Endothelial cell of umbilical vein (primary cell): ENCODE measurements around the gene LPCAT3. TPM values are rescaled to one million over a fixed set of nuclear protein-coding genes. Genes with fewer than 3 reads are reported as not detected.

ENCODE experiments used
- BruUV-seq: library from RNA; stranded (reverse); fragments of 400-500 nt; replicated peaks from 2 replicates; lab custom pipeline; 2021; lab: Mats Ljungman, UMichigan
- CTCF ChIA-PET: fragments of 300-600, 350-600 bp; sonication (Branson Sonifier 250); formaldehyde crosslinking; loops from one replicate; lab custom pipeline; 2021; ENCODE audit warnings: antibody characterized with exemption, inconsistent platforms; lab: Charles Lee
- POLR2A ChIA-PET: fragments of 300-600, 350-600 bp; sonication (Branson Sonifier 250); formaldehyde crosslinking; loops from one replicate; lab custom pipeline; 2021; ENCODE audit warnings: antibody characterized with exemption, inconsistent platforms; lab: Charles Lee
- DNase-seq: peaks from one replicate; pipeline ENCODE4 v3.0.0-alpha.2; 2011; ENCODE audit warnings: low read depth, low spot score
- FAIRE-seq: peaks from 2 replicates; lab custom pipeline; 2011; peaks lifted over from hg19 to GRCh38; lab: Jason Lieb, UNC
- H2AFZ ChIP-seq: 2 replicates; pipeline ENCODE4 v1.6.0; 2012; ENCODE audit warnings: low read depth, low read length, control low read depth, inconsistent platforms
- H3K27ac ChIP-seq: 2 replicates; pipeline ENCODE4 v1.5.1; 2011; ENCODE audit warnings: low read depth, mild to moderate bottlenecking, control low read depth, low read length, moderate library complexity; ENCODE audit not compliant: insufficient read depth
- H3K27me3 ChIP-seq, 2 experiments: 2 replicates each; pipeline versions ENCODE4 v1.6.0 to v1.6.1; 2011; ENCODE audit warnings: low read length in 2 of 2, mixed read lengths in 1 of 2; ENCODE audit not compliant: control insufficient read depth in 2 of 2, insufficient read depth in 2 of 2
- H3K36me3 ChIP-seq, 2 experiments: 2 replicates in 1 of 2; 3 replicates in 1 of 2; pipeline ENCODE4 v1.5.1; 2011; ENCODE audit warnings: low read length in 2 of 2, mild to moderate bottlenecking in 1 of 2, moderate library complexity in 1 of 2; ENCODE audit not compliant: control insufficient read depth in 2 of 2, insufficient read depth in 2 of 2; ENCODE audit errors: extremely low read depth in 1 of 2
- H3K4me1 ChIP-seq: 3 replicates; pipeline ENCODE4 v1.5.1; 2011; ENCODE audit warnings: mild to moderate bottlenecking, low read length; ENCODE audit not compliant: control insufficient read depth, insufficient read depth; ENCODE audit errors: extremely low read depth
- H3K4me2 ChIP-seq: 2 replicates; pipeline ENCODE4 v1.6.1; 2011; ENCODE audit warnings: low read length, control low read depth, mixed read lengths; ENCODE audit not compliant: insufficient read depth
- H3K4me3 ChIP-seq, 3 experiments: fragments of 200-600 bp in 1 of 3; sonication (generic), shearing (Covaris generic) in 1 of 3; replicated peaks in 1 of 3; 2 replicates each; pipeline ENCODE4 v1.5.1; 2011 to 2016; ENCODE audit warnings: control low read depth in 3 of 3, low read length in 3 of 3, mild to moderate bottlenecking in 2 of 3, inconsistent platforms in 1 of 3, low read depth in 1 of 3, moderate library complexity in 1 of 3; ENCODE audit not compliant: insufficient read depth in 1 of 3
- H3K79me2 ChIP-seq: 2 replicates; pipeline ENCODE4 v1.6.0; 2012; ENCODE audit warnings: low read length, inconsistent platforms; ENCODE audit not compliant: control insufficient read depth, insufficient read depth
- H3K9ac ChIP-seq: replicated peaks from 2 replicates; pipeline ENCODE3; 2011; ENCODE audit warnings: low read length, control low read depth; ENCODE audit not compliant: insufficient read depth; ENCODE audit errors: extremely low read depth
- H3K9me1 ChIP-seq: replicated peaks from 3 replicates; pipeline ENCODE4 v1.6.0; 2011; ENCODE audit warnings: mild to moderate bottlenecking, low read length; ENCODE audit not compliant: control insufficient read depth, insufficient read depth; ENCODE audit errors: extremely low read depth
- H3K9me3 ChIP-seq: replicated peaks from 2 replicates; pipeline ENCODE4 v1.5.1; 2012; ENCODE audit warnings: low read length, inconsistent platforms; ENCODE audit not compliant: control insufficient read depth, insufficient read depth
- H4K20me1 ChIP-seq: replicated peaks from 2 replicates; pipeline ENCODE3; 2011; ENCODE audit warnings: mild to moderate bottlenecking, low read length; ENCODE audit not compliant: control insufficient read depth, insufficient read depth; ENCODE audit errors: extremely low read depth
- EZH2 ChIP-seq: IDR thresholded peaks from 2 replicates; pipeline ENCODE4 v1.6.1; 2012; ENCODE audit warnings: borderline replicate concordance, low read depth, mild to moderate bottlenecking, moderate library complexity, low read length, inconsistent platforms; ENCODE audit not compliant: severe bottlenecking
- FOS ChIP-seq: IDR thresholded peaks from 2 replicates; pipeline ENCODE4 v1.6.1; 2011; ENCODE audit warnings: mild to moderate bottlenecking, low read length, moderate library complexity, borderline replicate concordance; ENCODE audit not compliant: insufficient read depth
- GATA2 ChIP-seq: IDR thresholded peaks from 2 replicates; pipeline ENCODE4 v1.7.0; 2011; ENCODE audit warnings: low read depth, mild to moderate bottlenecking, moderate library complexity, mixed read lengths, low read length; ENCODE audit not compliant: insufficient read length, insufficient read depth
- JUN ChIP-seq: IDR thresholded peaks from 2 replicates; pipeline ENCODE4 v1.6.1; 2011; ENCODE audit warnings: borderline replicate concordance, low read depth; ENCODE audit not compliant: insufficient read length, insufficient read depth
- MYC ChIP-seq: IDR thresholded peaks from one replicate; pipeline ENCODE4 v1.6.1; 2011; ENCODE audit warnings: mild to moderate bottlenecking, low read depth, low read length
- POLR2A ChIP-seq: IDR thresholded peaks from 2 replicates; pipeline ENCODE4 v1.6.1; 2012; ENCODE audit warnings: low read depth, mild to moderate bottlenecking, control low read depth, low read length
- POLR2AphosphoS5 ChIP-seq: IDR thresholded peaks from 2 replicates; pipeline ENCODE4 v1.6.1; 2012; ENCODE audit warnings: low read depth, mild to moderate bottlenecking, control low read depth, low read length, moderate library complexity; ENCODE audit not compliant: insufficient read depth
- dilution Hi-C: fragments of 300-500 bp; cut with MboI; formaldehyde crosslinking; loops from one replicate; pipeline ENCODE4 v1.15.0; 2019; ENCODE audit warnings: low sequenced_read_pairs; ENCODE audit not compliant: extremely low pct_ligation_motif_present
- intact Hi-C: fragments of 100-400 bp; cut with micrococcal nuclease; formaldehyde crosslinking; loops from one replicate; pipeline ENCODE4 v1.10.0; 2022
- polyA plus RNA-seq, 4 experiments: library from polyadenylated mRNA; depleted of rRNA in 3 of 4; stranded (reverse) in 3 of 4; unstranded in 1 of 4; fragments of >200 nt; gene quantifications; 2 replicates each; pipeline versions ENCODE4 v1.2.1 to v1.2.3, GENCODE V29; 2011 to 2012; ENCODE audit warnings: missing spikeins in 1 of 4
- total RNA-seq: library from RNA; stranded (reverse); gene quantifications from 2 replicates; pipeline ENCODE4 v1.2.3, GENCODE V29; 2021

The LPCAT3 gene
- total and polyA plus RNA-seq, 2 donors (not counting 3 experiments of a cell fraction or from before 2014, with no cell fraction given), result 29.5 to 36.0 TPM

DNA sequence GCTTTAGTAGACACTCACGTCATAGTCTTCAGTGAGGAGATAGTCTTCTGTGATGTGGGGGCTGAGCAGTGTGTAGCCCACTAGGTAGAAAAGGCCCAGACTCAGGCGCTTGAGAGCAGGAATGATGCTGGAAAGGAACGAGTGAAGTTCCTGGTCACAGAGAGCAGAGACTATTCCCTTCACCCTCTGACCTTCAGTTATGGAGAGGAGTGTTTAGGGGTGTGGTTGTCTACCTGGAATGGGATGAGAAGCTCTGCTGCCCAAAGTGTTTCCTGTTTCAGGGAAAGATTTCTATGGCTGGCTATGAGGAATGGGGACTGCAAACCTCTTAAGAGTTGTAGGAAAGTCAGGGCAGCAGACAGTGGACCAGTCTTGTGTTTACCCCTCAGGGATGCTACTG lies 38.8 kb downstream of the LPCAT3 start:
- Histone ChIP-seq H3K4me3 (no peak overlapping the region), H4K20me1 (no peaks in the 10 kb centered on the region), H3K36me3 (peaks cover 17 to 36% of the 10 kb centered on the region in 2 experiments), H3K79me2 (no peaks in the 10 kb centered on the region), H3K9ac (no peak overlapping the region), H3K4me1 (no peaks in the 10 kb centered on the region), H3K27me3 (no peaks in the 10 kb centered on the region), H2AFZ (no peak overlapping the region), H3K27ac (no peak overlapping the region), H3K9me1 (no peaks in the 10 kb centered on the region), H3K9me3 (no peaks in the 10 kb centered on the region), H3K4me2 (no peak overlapping the region)
- FAIRE-seq, result no peak
- intact Hi-C loops, result no loop called here
- no peak for TF ChIP-seq FOS
- no peak for TF ChIP-seq POLR2A
- no peak for TF ChIP-seq GATA2
- TF ChIP-seq EZH2, result no peak
- no peak for TF ChIP-seq MYC
- TF ChIP-seq POLR2AphosphoS5, result no peak
- no TSS peak for BruUV-seq
- DNase-seq, result no peak
- CTCF ChIA-PET, result no interaction called here
- dilution Hi-C loops, result no loop called here
- POLR2A ChIA-PET, result no interaction called here

DNA sequence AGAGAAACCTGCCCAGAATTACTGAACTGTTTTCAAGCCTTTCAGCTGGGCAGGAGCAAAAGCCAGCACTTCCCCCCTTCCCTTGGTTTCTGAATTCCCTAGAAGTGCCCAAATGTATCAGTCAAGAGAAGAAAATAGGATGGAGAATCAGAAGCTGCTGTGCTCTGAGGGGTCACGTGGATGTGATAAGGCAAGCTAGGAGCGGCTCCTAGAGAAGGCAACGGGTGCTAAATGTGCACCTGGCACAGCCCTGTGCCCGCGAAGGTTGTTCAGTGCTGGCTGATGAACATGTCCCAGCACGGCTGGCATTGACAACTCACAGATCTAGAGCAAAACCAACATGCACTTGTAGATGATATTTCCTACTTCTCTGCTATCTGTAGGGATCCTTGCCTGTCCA lies 39.3 kb downstream of the LPCAT3 start:
- CTCF ChIA-PET, result no interaction called here
- Histone ChIP-seq H2AFZ (no peak overlapping the region), H3K9me1 (no peaks in the 10 kb centered on the region), H3K27me3 (no peaks in the 10 kb centered on the region), H3K79me2 (no peaks in the 10 kb centered on the region), H3K36me3 (peaks cover 20 to 38% of the 10 kb centered on the region in 2 experiments), H4K20me1 (no peaks in the 10 kb centered on the region), H3K9ac (no peak overlapping the region), H3K4me3 (no peak overlapping the region), H3K4me2 (no peak overlapping the region), H3K27ac (no peak overlapping the region), H3K4me1 (no peaks in the 10 kb centered on the region), H3K9me3 (no peaks in the 10 kb centered on the region)
- no peak for TF ChIP-seq POLR2A
- TF ChIP-seq JUN, result no peak
- TF ChIP-seq POLR2AphosphoS5, result peak; percentile 1
- dilution Hi-C loops, result no loop called here
- FAIRE-seq (no peak), DNase-seq (no peak)
- intact Hi-C loops, result no loop called here
- BruUV-seq, result no TSS peak
- POLR2A ChIA-PET, result no interaction called here
